Heart left ventricle (tissue), 16 donors: ENCODE data around the gene PRKG2. TPM values are rescaled to one million over a fixed set of nuclear protein-coding genes. Genes with fewer than 3 reads are reported as not detected.

ENCODE experiments used
- ATAC-seq, 4 donors: fragments of 200-7000 bp; cut with Tn5 transposase; one replicate each; pipeline ENCODE4 v1.9.1; 2020 to 2022; ENCODE audit warnings: moderate library complexity in 4 of 4, mild to moderate bottlenecking in 3 of 4, moderate number of reproducible peaks in 1 of 4
- DNase-seq, 5 donors: peaks; one replicate each; pipeline ENCODE4 v3.0.0-alpha.2; 2020
- H3K27ac ChIP-seq, 12 donors: fragments of 200-600 bp; sonication (generic) in 4 of 12; one replicate each; pipeline versions ENCODE4 v1.5.0 to v1.8.0; 2016 to 2022; ENCODE audit warnings: mild to moderate bottlenecking in 2 of 12
- H3K27me3 ChIP-seq, 9 donors: fragments of 200-600 bp; sonication (generic) in 2 of 9; one replicate each; pipeline versions ENCODE4 v1.5.1 to v1.8.0; 2016 to 2022; ENCODE audit warnings: mild to moderate bottlenecking in 3 of 9
- H3K36me3 ChIP-seq, 9 donors: fragments of 200-600 bp; sonication (generic) in 2 of 9; one replicate each; pipeline versions ENCODE4 v1.5.0 to v1.8.0; 2018 to 2022; ENCODE audit warnings: mild to moderate bottlenecking in 2 of 9
- H3K4me1 ChIP-seq, 12 donors: fragments of 200-600 bp; sonication (generic) in 4 of 12; one replicate each; pipeline versions ENCODE4 v1.5.0 to v1.8.0; 2016 to 2022; ENCODE audit warnings: mild to moderate bottlenecking in 3 of 12
- H3K4me3 ChIP-seq, 12 donors: fragments of 200-600 bp; sonication (generic) in 4 of 12; one replicate each; pipeline versions ENCODE4 v1.5.0 to v1.8.0; 2017 to 2022; ENCODE audit warnings: mild to moderate bottlenecking in 9 of 12, moderate library complexity in 4 of 12
- H3K9me3 ChIP-seq, 12 donors: fragments of 200-600 bp; sonication (generic) in 4 of 12; one replicate each; pipeline versions ENCODE4 v1.5.0 to v1.8.0; 2016 to 2022; ENCODE audit warnings: mild to moderate bottlenecking in 1 of 12
- CTCF ChIP-seq, 12 donors: fragments of 200-600 bp; sonication (generic) in 4 of 12; IDR thresholded peaks; one replicate each; pipeline versions ENCODE4 v1.5.0 to v1.8.0; 2018 to 2022; ENCODE audit warnings: antibody characterized with exemption in 12 of 12, mild to moderate bottlenecking in 5 of 12
- POLR2A ChIP-seq, 2 donors: fragments of 450-650 bp; IDR thresholded peaks; one replicate each; pipeline ENCODE4 v1.6.1; 2017; ENCODE audit warnings: antibody characterized with exemption in 2 of 2, mild to moderate bottlenecking in 2 of 2, moderate library complexity in 2 of 2
- WGBS, 4 donors: extraction: QIAGEN DNeasy Blood & Tissue Kit in 2 of 4; methylation state at CpG; one replicate each; pipeline versions ENCODE4 v1.1.5 to v1.1.7; 2013 to 2018; 5-methylcytosine and 5-hydroxymethylcytosine counted together
- intact Hi-C, 10 donors: fragments of 100-400 bp; cut with DNase I; formaldehyde crosslinking; loops; one replicate each; pipeline versions ENCODE4 v1.11.1 to v1.14.2; 2022
- polyA plus RNA-seq, 2 donors: library from polyadenylated mRNA; stranded (reverse); fragments of 200-250 nt; gene quantifications; one replicate each; pipeline ENCODE4 v1.2.3, GENCODE V29; 2013
- total RNA-seq, 9 donors: library from RNA; depleted of rRNA in 2 of 9; stranded (reverse); fragments of >200 nt in 2 of 9; fragmentation: NEBNext Ultra II Directional in 3 of 9; extraction: Animal tissue kit (Norgen Biotek cat#: 25700) in 3 of 9; gene quantifications; one replicate each; pipeline versions ENCODE4 v1.1.0 to v1.2.4, GENCODE V29; 2016 to 2023
- donor health status: ischemic (EF 13 %, LVEDD 7.1; RV severe dilation, severe dysfunction).
- donor health status: healthy with polysubstance abuse.
- donor health status: DM: no; HTN: yes; CAD: no.
- donor health status: DM: no; HTN: no; CAD: no.
- donor health status: ischemic (EF 25% LVEDD 6.9; RV normal size, moderate dysfunction).
- donor health status: ischemic (EF 25% LVEDD 5.7; RV mildly dilated, moderate dysfunction).
- donor health status: healthy.
- donor health status: DM: yes; HTN: yes; CAD: no.
- donor health status: ischemic (EF 35%, LVEDD 5.7; RV mildly dilated, moderate dysfunction).
- donor health status: nonischemic (EF 11% LVEDD 7.7; RV severe dilation, severe dysfunction).
- donor health status: DM: yes; HTN: yes; CAD: no.
- donor health status: PGD.
- donor health status: ischemic (EF 29% LVEDD 5.4; RV normal size, mild dysfunction).
- donor health status: nonischemic (EF 23%, LVEDD 6.1; RV moderate dilation, normal function).

The PRKG2 gene
- total and polyA plus RNA-seq, 11 donors = 0.06 to 0.75 (median 0.35) TPM; not detected in 5

GRCh38 chr4:81071013-81071412, 144.0 kb downstream of the PRKG2 start:
- DNase-seq = no peak
- TF ChIP-seq POLR2A (IDR thresholded peaks at IDR 0.05) (no peak), CTCF (IDR thresholded peaks at IDR 0.05) (no peak)
- Histone ChIP-seq H3K27me3 (peaks cover 0 to 3% (median 0%) of the 10 kb centered on the region in 9 donors), H3K4me1 (no peaks in the 10 kb centered on the region), H3K27ac (no peak overlapping the region), H3K4me3 (no peak overlapping the region), H3K9me3 (no peaks in the 10 kb centered on the region), H3K36me3 (no peaks in the 10 kb centered on the region)
- no peak for ATAC-seq
- WGBS, 4 donors = 29 to 47% (median 40%) methylated on average over 2 of the region's 2 CpGs
- intact Hi-C loops = loop anchor here in 2 of 10 donors (2.0 kb wide), 1 partner anchor 280 kb away; no protein-coding TSS in a partner anchor

- Histone ChIP-seq H3K4me3 (no peak overlapping the region), H3K27me3 (peaks cover 0 to 3% (median 0%) of the 10 kb centered on the region in 9 donors), H3K27ac (no peak overlapping the region), H3K9me3 (no peaks in the 10 kb centered on the region), H3K4me1 (no peaks in the 10 kb centered on the region), H3K36me3 (no peaks in the 10 kb centered on the region)
- DNase-seq (peak; percentile 20 to 50 (median 32)), ATAC-seq (peak; percentile 58 to 81 (median 75))
- WGBS, 4 donors = 8 to 13% (median 9%) methylated on average over 6 of the region's 6 CpGs
- intact Hi-C loops = loop anchor here in 9 of 10 donors (1.0 to 5.0 kb wide), 5 partner anchors 281 to 285 kb away; no protein-coding TSS in a partner anchor
- TF ChIP-seq POLR2A (IDR thresholded peaks at IDR 0.05) (no peak), CTCF (IDR thresholded peaks at IDR 0.05) (peak; percentile 72 to 93 (median 84))
Measured at GRCh38 chr4:81069706-81070331, 145.2 kb downstream of the PRKG2 start.

DNA sequence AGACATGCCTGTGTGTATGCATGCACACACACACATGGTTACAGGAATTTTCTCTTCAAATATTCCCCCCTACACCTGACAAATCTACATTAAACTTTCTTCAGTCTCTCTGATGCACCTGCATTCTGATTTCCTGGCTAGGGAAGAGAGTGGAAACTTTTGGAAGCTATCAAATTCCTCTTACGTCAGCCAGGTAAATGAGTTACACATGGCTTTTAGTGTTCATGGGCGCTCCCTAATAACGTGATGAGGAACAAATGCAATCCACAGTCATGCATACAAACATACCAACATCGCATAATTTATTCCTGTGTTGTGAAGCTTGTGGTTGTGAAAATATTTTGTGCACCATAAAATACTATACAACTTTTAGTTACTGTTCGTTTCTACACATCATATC, 149.6 kb downstream of the PRKG2 start:
- Histone ChIP-seq H3K4me1 (no peaks in the 10 kb centered on the region), H3K27me3 (peaks cover 0 to 3% (median 0%) of the 10 kb centered on the region in 9 donors), H3K4me3 (no peak overlapping the region), H3K36me3 (no peaks in the 10 kb centered on the region), H3K9me3 (no peaks in the 10 kb centered on the region), H3K27ac (no peak overlapping the region)
- ATAC-seq (no peak), DNase-seq (no peak)
- intact Hi-C loops = loop anchor here in 1 of 10 donors (5.0 kb wide), 1 partner anchor 287 kb away; no protein-coding TSS in a partner anchor
- 58 to 78% (median 61%) methylated on average over 5 of the region's 5 CpGs for WGBS, 4 donors
- no peak for TF ChIP-seq POLR2A (IDR thresholded peaks at IDR 0.05)
- no peak for TF ChIP-seq CTCF (IDR thresholded peaks at IDR 0.05)

DNA sequence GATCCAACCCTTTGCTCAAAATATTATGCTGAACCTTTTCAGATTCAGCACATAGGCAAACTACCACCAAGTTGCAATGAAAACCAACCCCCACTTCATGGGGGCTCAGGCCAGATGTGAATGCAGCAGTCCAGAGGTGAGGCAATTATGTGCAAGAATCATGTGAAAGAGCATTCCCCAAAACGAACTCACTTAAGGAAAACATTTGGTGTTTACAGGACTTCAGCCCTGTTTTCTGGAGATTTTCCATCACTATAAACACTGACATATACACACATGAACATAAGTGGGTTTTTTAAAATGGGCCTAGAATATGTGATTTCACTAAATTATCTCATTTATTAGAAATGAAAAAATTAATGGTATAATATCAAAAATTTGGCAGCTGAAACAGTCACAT, 153.0 kb downstream of the PRKG2 start:
- TF ChIP-seq CTCF (IDR thresholded peaks at IDR 0.05) = no peak
- TF ChIP-seq POLR2A (IDR thresholded peaks at IDR 0.05) = no peak
- Histone ChIP-seq H3K4me1 (no peaks in the 10 kb centered on the region), H3K9me3 (no peaks in the 10 kb centered on the region), H3K4me3 (no peak overlapping the region), H3K36me3 (no peaks in the 10 kb centered on the region), H3K27me3 (peaks cover 0 to 8% (median 0%) of the 10 kb centered on the region in 9 donors), H3K27ac (no peak overlapping the region)
- ATAC-seq (no peak), DNase-seq (no peak)
- WGBS, 4 donors = 32 to 65% (median 49%) methylated on average over 1 of the region's 1 CpG
- intact Hi-C loops = no loop called here
